ENCODE data around the gene ZNF543. TPM values are rescaled to one million over a fixed set of nuclear protein-coding genes. Genes with fewer than 3 reads are reported as not detected.

Gene ZNF543
- total RNA-seq, 2 donors from 2014 or later = 3.2 to 3.7 TPM

DNA sequence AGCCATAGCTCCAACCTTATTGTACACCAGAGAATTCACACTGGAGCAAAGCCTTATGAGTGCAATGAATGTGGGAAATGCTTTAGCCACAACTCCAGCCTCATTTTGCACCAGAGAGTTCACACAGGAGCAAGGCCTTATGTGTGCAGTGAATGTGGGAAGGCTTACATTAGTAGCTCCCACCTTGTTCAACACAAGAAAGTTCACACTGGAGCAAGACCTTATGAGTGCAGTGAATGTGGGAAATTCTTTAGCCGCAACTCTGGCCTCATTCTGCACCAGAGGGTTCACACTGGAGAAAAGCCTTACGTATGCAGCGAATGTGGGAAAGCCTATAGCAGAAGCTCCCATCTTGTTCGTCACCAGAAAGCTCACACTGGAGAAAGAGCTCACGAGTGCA is 37.1 kb downstream of the ZNF543 start:
- intact Hi-C loops (cut with DNase I) = no loop called here
- Histone ChIP-seq H3K27ac (no peak overlapping the region), H3K9ac (ENCODE audit: low read depth in 2 of 2, low read length in 2 of 2) (no peak overlapping the region), H3K27me3 (no peaks in the 10 kb centered on the region), H3K4me3 (no peak overlapping the region), H3K4me1 (no peaks in the 10 kb centered on the region), H3K36me3 (peaks cover 15% of the 10 kb centered on the region), H3K9me3 (no peaks in the 10 kb centered on the region)
- TF ChIP-seq, protein P1, sequence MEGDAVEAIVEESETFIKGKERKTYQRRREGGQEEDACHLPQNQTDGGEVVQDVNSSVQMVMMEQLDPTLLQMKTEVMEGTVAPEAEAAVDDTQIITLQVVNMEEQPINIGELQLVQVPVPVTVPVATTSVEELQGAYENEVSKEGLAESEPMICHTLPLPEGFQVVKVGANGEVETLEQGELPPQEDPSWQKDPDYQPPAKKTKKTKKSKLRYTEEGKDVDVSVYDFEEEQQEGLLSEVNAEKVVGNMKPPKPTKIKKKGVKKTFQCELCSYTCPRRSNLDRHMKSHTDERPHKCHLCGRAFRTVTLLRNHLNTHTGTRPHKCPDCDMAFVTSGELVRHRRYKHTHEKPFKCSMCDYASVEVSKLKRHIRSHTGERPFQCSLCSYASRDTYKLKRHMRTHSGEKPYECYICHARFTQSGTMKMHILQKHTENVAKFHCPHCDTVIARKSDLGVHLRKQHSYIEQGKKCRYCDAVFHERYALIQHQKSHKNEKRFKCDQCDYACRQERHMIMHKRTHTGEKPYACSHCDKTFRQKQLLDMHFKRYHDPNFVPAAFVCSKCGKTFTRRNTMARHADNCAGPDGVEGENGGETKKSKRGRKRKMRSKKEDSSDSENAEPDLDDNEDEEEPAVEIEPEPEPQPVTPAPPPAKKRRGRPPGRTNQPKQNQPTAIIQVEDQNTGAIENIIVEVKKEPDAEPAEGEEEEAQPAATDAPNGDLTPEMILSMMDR (IDR thresholded peaks at IDR 0.05) = no peak
- DNase-seq = no peak

DNA sequence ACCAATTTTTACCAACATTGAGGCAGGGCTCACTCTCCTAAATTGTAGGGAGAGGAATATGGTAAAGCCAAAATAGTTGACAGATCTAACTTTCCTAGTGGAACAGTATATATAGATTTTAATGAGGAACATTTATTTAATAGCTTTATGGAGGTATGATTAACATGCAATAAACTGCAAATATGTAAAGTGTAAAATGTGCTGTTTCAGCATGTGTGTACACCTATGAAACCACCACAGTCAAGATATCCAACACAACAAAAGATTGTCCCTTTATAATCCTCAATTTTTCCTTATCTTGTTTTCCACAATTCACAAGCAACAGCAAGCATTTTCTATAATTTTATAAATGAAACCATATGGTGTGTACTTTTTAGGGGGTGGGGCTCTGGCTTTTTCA is 39.0 kb downstream of the ZNF543 start:
- peaks cover 15% of the 10 kb centered on the region for H3K36me3 ChIP-seq
- H3K27ac ChIP-seq = no peak overlapping the region
- DNase-seq = no peak
- H3K9me3 ChIP-seq = no peaks in the 10 kb centered on the region
- no peaks in the 10 kb centered on the region for H3K4me1 ChIP-seq
- H3K27me3 ChIP-seq = no peaks in the 10 kb centered on the region
- intact Hi-C loops (cut with DNase I) = no loop called here
- H3K9ac ChIP-seq (ENCODE audit: low read depth in 2 of 2, low read length in 2 of 2) = no peak overlapping the region
- TF ChIP-seq, protein P1 (IDR thresholded peaks at IDR 0.05) = no peak
- H3K4me3 ChIP-seq = no peak overlapping the region

DNA sequence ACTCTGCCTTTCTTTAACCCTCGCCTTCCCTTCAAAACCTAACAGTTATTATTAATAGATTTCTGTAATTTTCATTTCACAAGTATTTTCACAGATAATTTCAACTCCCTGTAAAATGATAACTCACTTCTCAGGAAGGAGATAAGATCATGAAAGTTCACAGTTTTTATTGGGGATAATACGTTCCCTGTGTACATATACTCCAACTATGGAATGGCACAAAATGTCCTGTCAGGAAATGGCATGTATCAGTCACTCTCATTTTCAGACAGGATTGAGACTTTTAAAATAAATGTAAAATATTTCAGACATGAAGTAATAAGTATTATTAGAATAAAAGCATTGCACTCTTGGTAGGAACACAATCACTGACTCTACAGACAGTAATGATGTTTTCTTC is 42.1 kb downstream of the ZNF543 start:
- no peaks in the 10 kb centered on the region for H3K36me3 ChIP-seq
- TF ChIP-seq, protein P1 (IDR thresholded peaks at IDR 0.05) = no peak
- DNase-seq = no peak
- intact Hi-C loops (cut with DNase I) = no loop called here
- no peak overlapping the region for H3K27ac ChIP-seq
- H3K9me3 ChIP-seq = no peaks in the 10 kb centered on the region
- H3K27me3 ChIP-seq = no peaks in the 10 kb centered on the region
- H3K9ac ChIP-seq (ENCODE audit: low read depth in 2 of 2, low read length in 2 of 2) = no peak overlapping the region
- no peaks in the 10 kb centered on the region for H3K4me1 ChIP-seq
- peak overlapping the region; percentile 84 for H3K4me3 ChIP-seq

DNA sequence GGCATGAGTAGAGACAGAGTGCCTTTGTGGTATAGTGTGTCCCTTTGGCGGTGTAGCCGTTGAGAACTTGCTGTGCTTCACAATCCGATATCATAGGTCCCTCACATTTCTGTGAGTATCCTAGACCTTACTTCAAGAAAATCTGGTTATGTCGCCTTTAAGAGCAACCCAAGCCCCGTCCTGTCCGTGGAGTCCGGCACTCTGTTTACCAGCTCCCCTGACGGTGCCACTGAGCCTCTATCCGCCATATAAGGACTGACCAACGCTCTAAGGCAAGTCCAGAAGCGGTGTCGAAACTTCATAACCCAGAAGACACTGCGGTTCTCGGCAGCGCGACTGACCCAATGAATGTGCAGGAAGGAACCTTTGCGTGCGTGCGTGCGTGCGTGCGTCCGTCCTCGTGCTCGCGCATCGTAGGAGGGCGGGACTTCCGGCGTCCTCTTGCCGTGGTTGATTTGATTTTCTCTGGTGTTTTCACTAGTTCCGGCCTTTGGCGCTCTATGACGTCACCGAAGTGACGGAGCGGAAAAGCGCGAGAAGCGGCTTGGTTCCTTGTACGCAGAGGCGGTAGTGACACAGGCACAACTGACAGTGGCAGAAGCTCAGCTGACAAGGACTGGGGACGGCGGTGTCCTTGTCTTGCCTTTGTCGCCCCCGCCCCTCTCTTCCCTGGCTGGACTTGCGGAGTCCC is 42.9 kb downstream of the ZNF543 start, which contains the start of the genes TRAPPC2B and ZNF547:
Gene TRAPPC2B (plus strand): TSS at position 555 of the 691 bp plus-strand sequence. CDS start 1,283 bp downstream, outside the sequence.
Gene ZNF547 (plus strand): TSS at position 555 of the 691 bp plus-strand sequence. CDS start 5,005 bp downstream, outside the sequence.
- H3K27me3 ChIP-seq = no peaks in the 10 kb centered on the region
- DNase-seq = peak; percentile 99
- TF ChIP-seq, protein P1 (IDR thresholded peaks at IDR 0.05) = no peak
- peak within 1 kb of the TSS; percentile 44 to 58 for H3K9ac ChIP-seq (ENCODE audit: low read depth in 2 of 2, low read length in 2 of 2)
- H3K36me3 ChIP-seq = no peaks in the 10 kb centered on the region
- no peaks in the 10 kb centered on the region for H3K9me3 ChIP-seq
- peak within 1 kb of the TSS; percentile 87 for H3K27ac ChIP-seq
- peak within 1 kb of the TSS; percentile 84 for H3K4me3 ChIP-seq
- no peaks in the 10 kb centered on the region for H3K4me1 ChIP-seq
- intact Hi-C loops (cut with DNase I) = no loop called here

DNA sequence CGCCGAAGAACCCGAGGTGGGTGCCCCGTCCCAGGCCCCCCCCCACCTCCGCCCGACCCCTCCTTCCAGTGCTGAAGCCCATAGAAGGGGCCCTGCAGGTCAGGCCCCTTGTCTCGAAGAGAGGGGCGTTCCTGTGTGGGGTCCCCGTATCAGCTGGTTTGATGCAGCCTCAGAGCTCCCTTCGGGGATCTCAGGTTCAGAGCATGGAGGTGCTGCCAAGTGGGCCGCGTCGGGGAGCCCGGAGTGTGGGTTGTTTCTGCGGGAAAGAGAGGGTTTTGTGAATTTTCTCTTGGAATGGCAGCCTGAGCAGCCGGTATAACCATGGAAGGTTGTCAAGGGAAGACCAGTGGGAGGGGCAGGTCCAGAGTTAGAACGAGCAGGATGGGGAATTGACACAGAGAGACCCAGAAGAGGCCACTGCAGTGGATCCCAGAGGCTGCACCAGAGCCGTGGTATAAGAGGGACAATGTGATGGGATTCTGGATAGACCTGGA is 43.5 kb downstream of the ZNF543 start:
- TF ChIP-seq, protein P1 (IDR thresholded peaks at IDR 0.05) = no peak
- intact Hi-C loops (cut with DNase I) = no loop called here
- H3K9me3 ChIP-seq = no peaks in the 10 kb centered on the region
- DNase-seq = no peak
- H3K4me1 ChIP-seq = no peaks in the 10 kb centered on the region
- no peaks in the 10 kb centered on the region for H3K27me3 ChIP-seq
- peak overlapping the region; percentile 87 for H3K27ac ChIP-seq
- no peaks in the 10 kb centered on the region for H3K36me3 ChIP-seq
- H3K4me3 ChIP-seq = peak overlapping the region; percentile 84
- H3K9ac ChIP-seq (ENCODE audit: low read depth in 2 of 2, low read length in 2 of 2) = peak overlapping the region; percentile 32 to 58

All from colonic mucosa (tissue), 4 donors.